RWPE2 (cell line): ENCODE results near the gene LEMD1.
"Not testable (repeated sequence)": the region's sequence is repeated elsewhere in the genome, so short reads cannot be mapped to it uniquely, and the experiment has no call there.

ENCODE experiments used
- ATAC-seq: fragments of 200-7000 bp; cut with Tn5 transposase; 3 replicates; pipeline ENCODE4 v1.9.1; 2021; ENCODE audit warnings: low read depth
- DNase-seq: peaks from one replicate; pipeline ENCODE4 v3.0.0-alpha.2; 2020; ENCODE audit warnings: low spot score
- H3K27ac ChIP-seq: fragments of 450-650 bp; 2 replicates; pipeline ENCODE4 v1.5.1; 2017; ENCODE audit warnings: mild to moderate bottlenecking; ENCODE audit not compliant: poor library complexity, severe bottlenecking
- H3K27me3 ChIP-seq: fragments of 250-450 bp; sonication (Bioruptor Pico); 2 replicates; pipeline ENCODE4 v1.5.1; 2021; ENCODE audit warnings: mild to moderate bottlenecking, moderate library complexity; ENCODE audit not compliant: insufficient read depth, poor library complexity, severe bottlenecking
- H3K36me3 ChIP-seq: fragments of 250-450 bp; sonication (Bioruptor Pico); 2 replicates; pipeline ENCODE4 v1.5.1; 2020; ENCODE audit warnings: low read depth, mild to moderate bottlenecking, moderate library complexity
- H3K4me1 ChIP-seq: fragments of 250-450 bp; sonication (Bioruptor Pico); 2 replicates; pipeline ENCODE4 v1.5.1; 2021; ENCODE audit warnings: mild to moderate bottlenecking, moderate library complexity; ENCODE audit not compliant: insufficient read depth, poor library complexity, severe bottlenecking
- H3K4me3 ChIP-seq: fragments of 250-450 bp; sonication (Bioruptor Pico); 2 replicates; pipeline ENCODE4 v1.5.1; 2021; ENCODE audit warnings: mild to moderate bottlenecking, moderate library complexity; ENCODE audit not compliant: severe bottlenecking
- H3K9me3 ChIP-seq: fragments of 250-450 bp; sonication (Bioruptor Pico); 2 replicates; pipeline ENCODE4 v1.5.1; 2021; ENCODE audit warnings: mild to moderate bottlenecking, moderate library complexity; ENCODE audit not compliant: severe bottlenecking
- TF ChIP-seq, protein P1 (sequence below): fragments of 450-650 bp; IDR thresholded peaks from one replicate; pipeline ENCODE4 v1.5.1; 2017; ENCODE audit warnings: mild to moderate bottlenecking, moderate library complexity; ENCODE audit not compliant: poor library complexity, severe bottlenecking

Gene LEMD1

DNA sequence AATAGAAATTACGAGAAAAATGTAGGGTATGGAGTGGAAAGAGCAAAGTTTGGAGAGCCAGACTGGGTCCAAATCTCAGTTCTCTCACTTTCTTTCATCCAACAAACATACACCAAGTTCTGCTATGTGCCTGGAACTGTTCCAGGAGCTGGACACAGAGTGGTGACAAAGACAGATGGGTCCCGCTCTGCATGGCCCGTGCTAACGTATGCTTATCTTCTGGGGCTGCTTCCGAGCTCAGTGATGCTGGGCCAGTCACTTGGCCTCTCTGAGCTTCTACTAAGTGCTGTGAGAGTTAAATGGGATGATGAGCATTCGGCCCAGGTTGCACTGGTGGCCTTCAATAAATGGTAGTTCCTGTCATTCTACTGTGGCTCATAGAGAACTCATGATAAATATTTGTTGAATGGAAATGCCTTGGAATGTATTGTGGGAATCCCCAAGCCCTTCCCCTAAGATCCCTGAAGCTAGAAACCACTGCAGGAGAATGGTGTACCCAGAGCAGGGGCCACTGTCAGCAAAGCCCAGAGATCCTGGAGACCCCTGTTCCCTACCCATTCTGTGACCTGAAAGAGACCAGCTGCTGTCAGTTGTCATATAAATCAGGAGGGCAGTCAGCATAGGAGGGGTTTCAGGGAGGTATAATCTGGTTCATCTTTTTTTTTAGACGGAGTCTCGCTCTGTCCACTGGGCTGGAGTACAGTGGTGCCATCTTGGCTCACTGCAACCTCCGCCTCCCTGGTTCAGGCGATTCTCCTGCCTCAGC, 3.8 kb downstream of the LEMD1 start:
- H3K4me3 ChIP-seq, result no peak overlapping the region

GRCh38 chr1:205416322-205416721, 5.5 kb downstream of the LEMD1 start:
- Histone ChIP-seq H3K9me3 (no peaks in the 10 kb centered on the region), H3K4me3 (no peak overlapping the region), H3K27me3 (no peaks in the 10 kb centered on the region), H3K4me1 (no peaks in the 10 kb centered on the region), H3K27ac (no peak overlapping the region), H3K36me3 (no peaks in the 10 kb centered on the region)
- TF ChIP-seq, protein P1, sequence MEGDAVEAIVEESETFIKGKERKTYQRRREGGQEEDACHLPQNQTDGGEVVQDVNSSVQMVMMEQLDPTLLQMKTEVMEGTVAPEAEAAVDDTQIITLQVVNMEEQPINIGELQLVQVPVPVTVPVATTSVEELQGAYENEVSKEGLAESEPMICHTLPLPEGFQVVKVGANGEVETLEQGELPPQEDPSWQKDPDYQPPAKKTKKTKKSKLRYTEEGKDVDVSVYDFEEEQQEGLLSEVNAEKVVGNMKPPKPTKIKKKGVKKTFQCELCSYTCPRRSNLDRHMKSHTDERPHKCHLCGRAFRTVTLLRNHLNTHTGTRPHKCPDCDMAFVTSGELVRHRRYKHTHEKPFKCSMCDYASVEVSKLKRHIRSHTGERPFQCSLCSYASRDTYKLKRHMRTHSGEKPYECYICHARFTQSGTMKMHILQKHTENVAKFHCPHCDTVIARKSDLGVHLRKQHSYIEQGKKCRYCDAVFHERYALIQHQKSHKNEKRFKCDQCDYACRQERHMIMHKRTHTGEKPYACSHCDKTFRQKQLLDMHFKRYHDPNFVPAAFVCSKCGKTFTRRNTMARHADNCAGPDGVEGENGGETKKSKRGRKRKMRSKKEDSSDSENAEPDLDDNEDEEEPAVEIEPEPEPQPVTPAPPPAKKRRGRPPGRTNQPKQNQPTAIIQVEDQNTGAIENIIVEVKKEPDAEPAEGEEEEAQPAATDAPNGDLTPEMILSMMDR, result no peak
- ATAC-seq, result no peak
- no peak for DNase-seq

More for the DNA sequence above, 3.8 kb downstream of the LEMD1 start:
- Histone ChIP-seq H3K4me1 (no peaks in the 10 kb centered on the region), H3K36me3 (no peaks in the 10 kb centered on the region), H3K27me3 (no peaks in the 10 kb centered on the region), H3K9me3 (no peaks in the 10 kb centered on the region), H3K27ac (no peak overlapping the region)
- ATAC-seq (no peak), DNase-seq (no peak)
- TF ChIP-seq, protein P1, result no peak

- no peak for DNase-seq
- Histone ChIP-seq H3K27me3 (no peaks in the 10 kb centered on the region), H3K9me3 (no peaks in the 10 kb centered on the region), H3K4me1 (no peaks in the 10 kb centered on the region), H3K27ac (no peak overlapping the region), H3K4me3 (no peak overlapping the region), H3K36me3 (no peaks in the 10 kb centered on the region)
- TF ChIP-seq, protein P1, result no peak
- ATAC-seq, result no peak
Measured at GRCh38 chr1:205410581-205411298, 11.1 kb downstream of the LEMD1 start.

- no peak for ATAC-seq
Measured at GRCh38 chr1:205407970-205408369, 13.9 kb downstream of the LEMD1 start.

GRCh38 chr1:205406252-205406651, 15.6 kb downstream of the LEMD1 start:
- not testable (repeated sequence) for H3K27ac ChIP-seq, H3K4me3 ChIP-seq, H3K4me1 ChIP-seq, DNase-seq, H3K36me3 ChIP-seq, H3K9me3 ChIP-seq, ATAC-seq, H3K27me3 ChIP-seq

More at GRCh38 chr1:205407970-205408369, 13.9 kb downstream of the LEMD1 start:
- H3K27ac ChIP-seq, result no peak overlapping the region
- no peaks in the 10 kb centered on the region for H3K9me3 ChIP-seq
- H3K27me3 ChIP-seq, result no peaks in the 10 kb centered on the region
- H3K36me3 ChIP-seq, result no peaks in the 10 kb centered on the region
- H3K4me1 ChIP-seq, result no peaks in the 10 kb centered on the region
- H3K4me3 ChIP-seq, result no peak overlapping the region
- DNase-seq, result no peak
- TF ChIP-seq, protein P1, result no peak

GRCh38 chr1:205404484-205404883, 17.4 kb downstream of the LEMD1 start:
- H3K4me3 ChIP-seq, H3K9me3 ChIP-seq, H3K36me3 ChIP-seq, ATAC-seq, H3K27ac ChIP-seq, DNase-seq, H3K27me3 ChIP-seq, H3K4me1 ChIP-seq: not testable (repeated sequence)
